CD4-positive, alpha-beta T cell treated with Interleukin-21 for 1 hour (primary cell): Measurements from ENCODE around the gene NMNAT3.

Experiments
- DNase-seq: peaks from one replicate; pipeline ENCODE4 v3.0.0-alpha.2; 2020

Gene NMNAT3

GRCh38 chr3:139537795-139538621 lies 139.8 kb downstream of the NMNAT3 start:
- no peak for DNase-seq

- DNase-seq, result no peak
These were observed 140.4 kb downstream of the NMNAT3 start for GRCh38 chr3:139537361-139537760.

DNA sequence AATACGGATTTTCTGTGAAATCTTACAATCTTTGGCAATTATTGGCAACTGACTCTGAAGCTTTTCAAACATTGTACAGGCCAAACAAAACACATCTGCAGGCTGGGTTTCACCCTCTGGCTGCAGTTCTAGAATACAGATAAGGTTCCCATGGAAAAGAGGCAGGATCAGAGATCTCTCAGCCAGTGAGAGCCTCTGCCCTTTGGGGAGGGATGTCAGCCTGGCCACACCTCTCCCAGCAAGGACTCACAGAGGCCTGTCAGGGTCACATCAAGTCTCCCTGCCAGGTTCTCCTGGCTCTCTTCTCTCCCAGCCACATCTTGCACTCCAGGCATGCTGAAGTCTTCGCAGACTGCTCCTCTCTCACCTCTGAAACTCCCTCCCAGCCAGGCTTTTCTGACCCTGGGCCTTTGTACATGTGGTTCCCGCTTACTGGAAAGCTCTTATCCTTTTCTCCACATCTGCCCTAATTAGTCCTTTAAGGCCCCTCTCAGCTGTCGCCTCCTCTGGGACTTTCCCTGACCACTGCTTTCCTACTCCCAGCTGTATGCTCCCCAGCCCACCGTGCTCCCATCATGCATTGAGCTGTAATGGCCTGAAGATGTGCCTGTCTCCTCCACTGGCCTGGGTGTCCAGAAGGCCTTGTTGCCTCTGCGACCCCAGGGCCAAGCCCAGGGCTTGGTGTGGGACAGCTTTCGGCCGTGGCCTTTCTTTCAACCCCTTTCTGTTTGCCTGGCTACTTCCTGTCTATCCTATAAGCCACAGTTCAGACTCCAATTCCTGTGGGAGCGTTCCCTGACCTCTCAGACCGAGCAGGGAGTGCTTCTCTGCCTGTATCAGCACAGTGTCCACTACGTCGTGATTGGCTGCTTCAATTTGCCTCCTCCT lies 142.5 kb downstream of the NMNAT3 start:
- no peak for DNase-seq

DNA sequence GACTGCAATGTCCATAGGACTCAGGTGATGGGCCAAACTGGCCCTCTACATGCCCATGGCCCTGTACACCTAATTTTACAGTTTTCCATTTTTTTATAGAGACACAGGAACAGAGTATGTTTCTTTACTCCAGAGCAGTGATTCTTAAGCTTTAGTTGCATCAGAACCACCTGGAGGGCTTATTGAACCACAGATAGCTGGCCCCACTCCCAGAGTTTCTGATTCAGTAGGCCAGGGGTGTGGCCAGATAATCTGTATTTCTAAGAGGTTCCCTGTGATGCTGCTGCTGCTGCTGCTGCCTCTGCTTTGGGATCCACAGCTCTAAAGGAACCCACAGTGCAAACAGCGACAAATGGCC lies 143.3 kb downstream of the NMNAT3 start:
- DNase-seq, result no peak

DNA sequence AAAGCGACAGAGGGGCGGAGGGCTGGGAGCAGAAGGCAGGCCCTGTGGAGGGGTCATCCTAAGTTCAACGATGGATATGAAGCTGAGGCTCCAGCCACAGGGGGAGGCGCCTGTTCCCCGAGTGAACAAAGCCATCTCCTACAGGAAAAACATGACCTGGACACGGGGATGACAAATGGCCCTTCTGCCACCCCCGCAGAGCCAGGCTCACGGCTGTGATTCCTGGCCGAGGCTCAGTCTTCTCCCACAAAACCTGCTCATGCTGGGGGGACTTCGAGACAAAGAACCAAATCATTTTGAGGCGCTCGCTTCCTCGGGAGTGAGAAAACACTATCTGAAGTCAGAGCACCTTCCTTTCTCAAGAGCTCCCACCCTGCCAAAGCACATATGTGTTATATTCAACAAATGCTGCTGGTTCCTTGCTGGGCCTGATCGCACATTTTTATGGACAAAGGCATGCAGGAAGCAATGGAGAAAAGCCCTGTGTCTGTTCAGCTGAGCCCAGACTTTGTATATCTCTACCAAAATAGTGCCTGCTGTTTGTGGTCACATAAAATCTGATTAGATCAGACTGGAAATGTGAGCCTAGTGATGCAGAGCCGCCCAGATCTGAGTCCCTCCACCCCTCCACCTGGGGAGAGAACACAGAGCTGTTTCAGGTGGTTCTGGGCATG lies 143.9 kb downstream of the NMNAT3 start:
- no peak for DNase-seq

DNA sequence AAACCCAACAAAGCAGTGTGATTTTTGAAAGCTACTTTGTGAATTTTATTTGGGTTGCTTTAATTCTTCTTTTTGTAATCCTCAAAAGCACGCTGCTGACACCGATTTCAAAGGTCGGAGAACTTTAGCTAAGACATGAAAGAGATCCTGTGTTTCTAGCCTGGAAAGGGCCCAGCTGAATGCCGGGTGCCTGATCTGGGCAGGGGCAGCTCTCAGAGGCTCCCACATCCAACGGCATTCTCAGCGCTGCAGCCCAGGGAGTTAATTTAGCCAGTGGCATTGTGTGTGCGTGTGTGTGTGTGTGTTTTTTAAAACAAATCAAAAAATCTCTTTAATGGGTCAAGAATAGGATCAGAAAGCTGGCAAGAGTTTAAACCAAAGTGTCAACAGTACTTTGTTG lies 144.8 kb downstream of the NMNAT3 start:
- no peak for DNase-seq

DNA sequence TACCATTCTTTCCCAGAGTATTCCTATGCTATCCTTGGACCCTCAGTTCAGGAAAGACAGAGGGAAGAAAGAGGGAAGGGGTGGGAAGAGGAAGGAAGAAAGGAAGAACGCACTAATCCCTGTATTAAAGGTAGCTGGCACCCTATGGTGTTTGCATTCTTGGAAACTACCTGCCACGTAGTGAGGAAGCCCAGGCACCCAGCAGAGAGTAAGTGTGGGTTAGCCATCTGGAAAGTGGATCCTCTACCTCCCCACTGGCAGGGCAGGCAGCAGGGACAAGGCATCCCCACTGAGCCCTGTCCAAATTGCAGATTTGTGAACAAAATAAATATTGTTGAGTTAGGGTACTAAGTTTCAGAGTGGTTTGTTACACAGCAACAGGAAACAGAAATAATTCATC lies 147.1 kb downstream of the NMNAT3 start:
- no peak for DNase-seq

- DNase-seq, result no peak
These were observed 148.1 kb downstream of the NMNAT3 start for GRCh38 chr3:139529662-139530061.

DNA sequence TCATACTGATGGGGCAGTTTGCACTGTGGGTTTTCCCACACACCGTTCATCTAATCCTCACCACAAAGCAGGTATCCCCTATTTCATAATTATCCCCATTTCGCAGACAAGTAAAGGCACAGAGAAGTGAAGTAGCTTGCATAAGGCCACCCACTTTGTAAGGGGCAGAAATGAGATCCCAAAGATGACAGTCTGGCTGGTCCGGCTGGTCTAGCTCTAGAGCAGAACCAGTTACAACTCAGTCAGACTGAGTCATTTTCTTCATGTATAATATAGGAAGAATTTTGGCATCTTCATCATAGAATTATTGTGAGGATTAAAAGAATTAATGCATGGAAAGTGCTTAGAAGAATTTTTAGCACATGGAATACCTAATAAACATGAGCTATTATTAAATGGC lies 148.8 kb downstream of the NMNAT3 start:
- DNase-seq, result no peak

- DNase-seq, result no peak
These were observed 149.5 kb downstream of the NMNAT3 start for GRCh38 chr3:139528281-139528680.

DNA sequence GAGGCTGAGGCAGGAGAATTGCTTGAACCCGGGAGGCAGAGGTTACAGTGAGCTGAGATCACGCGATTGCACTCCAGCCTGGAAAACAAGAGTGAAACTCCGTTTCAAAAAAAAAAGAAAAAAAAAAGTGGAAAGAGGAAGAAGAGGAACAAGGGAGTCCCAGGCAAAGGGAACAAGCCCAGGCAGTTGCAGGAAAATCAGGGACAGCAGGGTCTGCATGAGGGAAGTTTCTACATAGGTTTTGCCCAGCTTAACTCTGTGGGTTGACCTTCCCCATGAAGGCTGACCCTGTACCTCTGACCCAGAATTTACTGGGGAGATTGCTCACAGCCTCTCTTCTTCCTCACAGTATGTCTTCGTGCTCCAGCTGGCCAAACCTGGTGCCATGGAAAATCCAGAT lies 150.5 kb downstream of the NMNAT3 start:
- no peak for DNase-seq

GRCh38 chr3:139526146-139526545 lies 151.6 kb downstream of the NMNAT3 start:
- DNase-seq, result no peak

GRCh38 chr3:139524841-139525636 lies 152.7 kb downstream of the NMNAT3 start:
- no peak for DNase-seq

DNA sequence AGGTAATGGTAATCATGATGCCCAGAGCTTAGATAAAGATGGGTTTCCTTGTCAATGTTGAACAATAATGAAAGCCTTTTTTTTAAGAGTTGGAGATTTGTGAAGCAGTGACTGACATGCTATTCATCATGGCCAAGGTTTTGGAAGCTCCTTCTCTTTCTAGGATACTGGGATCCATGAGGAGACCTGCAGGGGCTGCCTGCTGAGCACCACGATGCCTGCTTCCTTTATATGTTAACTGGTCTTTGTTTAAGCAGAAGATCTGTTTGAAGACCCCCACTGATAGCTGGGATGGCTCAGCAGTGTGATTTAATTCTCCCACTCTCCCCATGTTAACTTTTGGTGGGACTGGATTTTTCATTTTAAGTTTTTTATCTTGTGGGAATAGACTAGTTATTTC lies 154.1 kb downstream of the NMNAT3 start:
- no peak for DNase-seq

- DNase-seq, result no peak
These were observed 154.6 kb downstream of the NMNAT3 start for GRCh38 chr3:139523166-139523565.

DNA sequence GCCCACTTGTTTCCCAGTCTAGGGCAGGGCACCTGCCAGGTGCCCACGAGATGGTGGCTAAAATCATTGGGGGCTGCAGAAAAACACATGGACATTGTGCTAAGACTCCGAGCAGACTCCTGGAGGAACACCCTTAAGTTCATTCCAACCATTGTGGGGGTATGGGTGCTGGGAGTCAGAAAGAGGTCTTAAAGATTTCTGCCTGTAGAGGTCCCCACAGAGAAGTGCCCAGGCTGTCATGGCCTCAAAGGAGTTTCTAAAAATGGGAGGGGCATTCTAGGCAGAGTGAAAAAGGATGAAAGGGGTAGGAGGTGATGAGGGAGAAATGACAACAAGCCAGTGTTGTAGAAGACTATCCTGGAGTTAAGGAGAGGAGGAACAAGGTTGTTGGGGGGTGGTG lies 155.4 kb downstream of the NMNAT3 start:
- no peak for DNase-seq

- DNase-seq, result no peak
These were observed 156.0 kb downstream of the NMNAT3 start for GRCh38 chr3:139521816-139522215.

GRCh38 chr3:139521144-139521543 lies 156.6 kb downstream of the NMNAT3 start:
- DNase-seq, result no peak

GRCh38 chr3:139519998-139520737 lies 157.6 kb downstream of the NMNAT3 start:
- no peak for DNase-seq

DNA sequence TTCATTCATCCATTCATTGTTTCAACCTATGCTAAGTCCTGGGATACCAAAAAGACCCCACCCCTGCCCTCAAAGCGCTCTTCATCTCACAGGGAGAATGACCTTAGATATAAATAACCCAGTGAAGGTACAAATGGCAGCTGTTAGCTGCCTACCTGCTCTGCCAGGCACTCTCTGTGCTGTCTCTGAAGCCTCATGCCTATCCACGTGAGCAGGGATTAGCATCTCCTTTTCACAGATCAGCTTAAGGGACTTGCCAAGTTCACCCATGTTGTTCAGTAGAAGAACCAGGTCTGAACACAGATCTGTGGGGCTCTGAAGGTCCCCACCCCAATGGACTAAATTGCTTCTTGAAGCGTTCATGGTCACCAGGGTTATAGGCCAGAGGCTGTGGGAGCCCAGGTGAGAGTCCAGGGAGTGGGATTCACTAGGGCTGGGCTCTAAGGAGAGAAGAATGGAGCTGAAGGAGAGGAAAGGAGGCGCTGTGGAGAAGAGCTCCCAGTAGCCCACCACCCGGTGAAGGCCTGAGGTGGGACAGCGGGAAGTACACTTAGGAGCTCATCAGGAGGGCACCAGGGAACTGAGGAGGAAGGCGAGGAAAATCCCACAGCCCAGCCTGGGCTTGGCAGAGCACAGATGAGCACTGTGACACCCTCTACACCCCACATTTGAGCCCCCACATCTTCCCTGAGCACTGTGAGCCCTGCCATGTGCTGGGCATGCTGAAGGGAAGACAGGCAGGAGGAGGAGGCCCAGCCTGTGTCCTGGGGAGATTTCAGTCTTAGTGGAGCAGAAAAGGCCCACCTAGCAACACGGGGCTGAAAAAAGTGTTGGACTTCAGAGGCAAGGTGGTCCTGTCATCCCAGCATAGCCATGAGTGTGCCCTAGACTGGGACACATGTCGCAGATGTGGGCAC lies 158.6 kb downstream of the NMNAT3 start:
- DNase-seq, result no peak

GRCh38 chr3:139518306-139518705 lies 159.5 kb downstream of the NMNAT3 start:
- no peak for DNase-seq
